Tibial nerve (tissue), 4 donors: ENCODE measurements around the gene TNS3.

Source experiments
- CTCF ChIP-seq, 5 experiments: fragments of 200-600 bp in 3 of 5; fragments of 450-650 bp in 2 of 5; sonication (generic) in 3 of 5; IDR thresholded peaks; one replicate each; pipeline ENCODE4 v1.5.1; 2016 to 2019; ENCODE audit warnings: antibody characterized with exemption in 5 of 5, mild to moderate bottlenecking in 3 of 5, moderate library complexity in 2 of 5
- EP300 ChIP-seq, 2 donors: sonication (generic); formaldehyde crosslinking; IDR thresholded peaks; one replicate each; pipeline ENCODE4 v1.6.1; 2017; ENCODE audit warnings: antibody characterized with exemption in 2 of 2, mild to moderate bottlenecking in 1 of 2
- POLR2A ChIP-seq, 2 donors: fragments of 450-650 bp; IDR thresholded peaks; one replicate each; pipeline ENCODE4 v1.6.1; 2017; ENCODE audit warnings: antibody characterized with exemption in 2 of 2, mild to moderate bottlenecking in 2 of 2, moderate library complexity in 2 of 2

GRCh38 chr7:47300472-47301104 lies 281.3 kb downstream of the TNS3 start:
- no peak for TF ChIP-seq CTCF (IDR thresholded peaks at IDR 0.05)
- peak; percentile 14 to 58 for TF ChIP-seq EP300 (IDR thresholded peaks at IDR 0.05)
- no peak for TF ChIP-seq POLR2A (IDR thresholded peaks at IDR 0.05)
